ENCODE measurements around the gene PVR. TPM values are rescaled to one million over a fixed set of nuclear protein-coding genes. Genes with fewer than 3 reads are reported as not detected.

Gene PVR
- total and polyA plus RNA-seq, 9 of the 15 experiments (the other 6 are each of a cell fraction or from before 2014, with no cell fraction given), result 0.89 to 14.5 (median 9.8) TPM

- H3K27ac ChIP-seq (ENCODE audit: extremely low read depth, low read depth, low read length), result no peak overlapping the region
- H3K4me2 ChIP-seq (ENCODE audit: insufficient read depth, low read length), result no peak overlapping the region
- CTCF ChIA-PET (ENCODE audit: low intra/inter-chr PET ratio), result interaction anchor here (0.6 to 2.8 kb wide), 6 partner anchors 66 to 191 kb away, joined by 3 to 14 read pairs (median 6); no protein-coding TSS in a partner anchor
- no TSS peak for BruUV-seq (replicated peaks)
- POLR2A ChIA-PET, result interaction anchor here (0.6 to 1.3 kb wide), 6 partner anchors 9 to 729 kb away, joined by 3 to 6 read pairs (median 3); partner anchors contain the start of gene GEMIN7
- H3K36me3 ChIP-seq (ENCODE audit: control insufficient read depth, insufficient read depth, low read length), result peaks cover 35% of the 10 kb centered on the region; the same call in 2 of the 3 replicates
- DNase-seq (ENCODE audit: extremely low read depth in 1 of 4, low spot score in 3 of 4) (peak; percentile 55 to 72 (median 58)), FAIRE-seq (peak; percentile 76), ATAC-seq (peak; percentile 82)
- no peak overlapping the region for H3K4me3 ChIP-seq
- peaks cover 0 to 13% of the 10 kb centered on the region in 2 experiments; a peak in 2 of 5 replicates for H3K4me1 ChIP-seq (replicated peaks in 1 of 2; ENCODE audit: control insufficient read depth in 2 of 2, insufficient read depth in 2 of 2, low read length in 2 of 2)
- no peaks in the 10 kb centered on the region for H3K9me1 ChIP-seq (ENCODE audit: control insufficient read depth, insufficient read depth, low read length)
- 32% methylated on average over 13 of the region's 16 CpGs for WGBS (ENCODE audit: insufficient coverage, low coverage, missing lambda C conversion rate)
- intact Hi-C loops (cut with micrococcal nuclease) (loop anchor here (1.0 kb wide), 1 partner anchor 116 kb away; no protein-coding TSS in a partner anchor), in situ Hi-C loops (cut with MboI) (no loop called here)
- H3K9ac ChIP-seq (ENCODE audit: insufficient read depth in 1 of 2, low read depth in 2 of 2, low read length in 2 of 2), result 0 out of 4 replicates have a peak overlapping the region, but pooled peaks of 1 of the 2 experiments have one; percentile 31
- no peaks in the 10 kb centered on the region for H3K27me3 ChIP-seq (ENCODE audit: control insufficient read depth in 2 of 2, insufficient read depth in 2 of 2, low read length in 2 of 2)
- H3K9me3 ChIP-seq (replicated peaks; ENCODE audit: control insufficient read depth, insufficient read depth, low read depth, low read length), result no peaks in the 10 kb centered on the region
- H2AFZ ChIP-seq (ENCODE audit: low read depth, low read length), result no peak overlapping the region
- no peaks in the 10 kb centered on the region for H3K79me2 ChIP-seq (ENCODE audit: control insufficient read depth, insufficient read depth, low read length)
- no peaks in the 10 kb centered on the region for H4K20me1 ChIP-seq (replicated peaks; ENCODE audit: control insufficient read depth, insufficient read depth, low read length)
- no peak for TF ChIP-seq PHF21A (IDR thresholded peaks at IDR 0.05; ENCODE audit: borderline replicate concordance, low read depth)
- TF ChIP-seq MAFG (tag; conservative IDR thresholded peaks at IDR 0.05), result peak; percentile 57
- TF ChIP-seq THRA (IDR thresholded peaks at IDR 0.05), result no peak
- TF ChIP-seq KAT7 (CRISPR knock-in tag; IDR thresholded peaks at IDR 0.05; ENCODE audit: borderline replicate concordance), result no peak
- no peak for TF ChIP-seq E2F1 (CRISPR knock-in tag; IDR thresholded peaks at IDR 0.05)
- no peak for TF ChIP-seq ZFP36 (IDR thresholded peaks at IDR 0.05; ENCODE audit: low read depth, low read length, partially characterized antibody)
- no peak for TF ChIP-seq TFAM (CRISPR knock-in tag; conservative IDR thresholded peaks at IDR 0.05)
- peak; percentile 69 to 70 for TF ChIP-seq RAD21 (CRISPR knock-in tag; conservative IDR thresholded peaks at IDR 0.05 in 1 of 2, IDR thresholded peaks at IDR 0.05 in 1 of 2)
- TF ChIP-seq POLR3G (IDR thresholded peaks at IDR 0.05; ENCODE audit: extremely low read depth, insufficient read length, insufficient replicate concordance), result no peak
- peak; percentile 62; the same call in 1 of the 2 replicates for TF ChIP-seq C11orf30 (IDR thresholded peaks at IDR 0.05; ENCODE audit: low read depth)
These were observed 10.5 kb downstream of the PVR start for GRCh38 chr19:44653977-44654774.
